ENCODE data around the gene INPP4A. TPM values are rescaled to one million over a fixed set of nuclear protein-coding genes. Genes with fewer than 3 reads are reported as not detected.

INPP4A gene
- total and polyA plus RNA-seq, 8 donors: 1.5 to 65.3 (median 12.2) TPM

GRCh38 chr2:98607741-98608115 is 163.1 kb downstream of the INPP4A start:
- peak overlapping the region; percentile 97 to 99 (median 98) for H3K27ac ChIP-seq
- peaks cover 38 to 75% (median 62%) of the 10 kb centered on the region in 4 donors for H3K4me1 ChIP-seq
- no peak for DNase-seq
- no peak for TF ChIP-seq POLR2AphosphoS5 (IDR thresholded peaks at IDR 0.05)
- TF ChIP-seq EP300 (IDR thresholded peaks at IDR 0.05): no peak
- no peak for TF ChIP-seq CTCF (IDR thresholded peaks at IDR 0.05)
- no peak for TF ChIP-seq POLR2A (IDR thresholded peaks at IDR 0.05)
- 1 to 6% (median 4%) methylated on average over 7 of the region's 7 CpGs for WGBS, 5 donors
- no peaks in the 10 kb centered on the region for H3K27me3 ChIP-seq
- H3K9me3 ChIP-seq: no peaks in the 10 kb centered on the region
- intact Hi-C loops (cut with DNase I; ENCODE audit: low total_unique reads): no loop called here
- H3K4me3 ChIP-seq: peak overlapping the region; percentile 86 to 99 (median 94)
- H3K36me3 ChIP-seq: peaks cover 11 to 46% (median 43%) of the 10 kb centered on the region in 4 donors

GRCh38 chr2:98608116-98608961 is 163.7 kb downstream of the INPP4A start, which contains the start of the genes COA5 and UNC50:
Gene COA5 (minus strand): TSS chr2:98608512. CDS start chr2:98608405, 107 bp downstream.
Gene UNC50 (plus strand): TSS chr2:98608589. CDS start chr2:98609760, 1,171 bp downstream.
- peak within 1 kb of the TSS; percentile 86 to 99 (median 94) for H3K4me3 ChIP-seq
- TF ChIP-seq EP300 (IDR thresholded peaks at IDR 0.05) (no peak), POLR2AphosphoS5 (IDR thresholded peaks at IDR 0.05) (peak; percentile 93 to 99 (median 93)), CTCF (IDR thresholded peaks at IDR 0.05) (peak in 1 of 7 experiments; percentile 11), POLR2A (IDR thresholded peaks at IDR 0.05) (peak in 2 of 4 donors; percentile 22 to 63)
- peaks cover 11 to 46% (median 43%) of the 10 kb centered on the region in 4 donors for H3K36me3 ChIP-seq
- H3K27me3 ChIP-seq: no peaks in the 10 kb centered on the region
- DNase-seq: peak; percentile 89 to 97
- H3K4me1 ChIP-seq: peaks cover 38 to 76% (median 62%) of the 10 kb centered on the region in 4 donors
- intact Hi-C loops (cut with DNase I; ENCODE audit: low total_unique reads): no loop called here
- 0% methylated on average over 38 to 93 of the region's 93 CpGs for WGBS, 5 donors
- H3K27ac ChIP-seq: peak within 1 kb of the TSS; percentile 97 to 99 (median 98)
- H3K9me3 ChIP-seq: no peaks in the 10 kb centered on the region

- DNase-seq: peak in 1 of 2 donors; percentile 67
- peaks cover 38 to 79% (median 62%) of the 10 kb centered on the region in 4 donors for H3K4me1 ChIP-seq
- WGBS, 5 donors: 1 to 2% (median 1%) methylated on average over 29 of the region's 29 CpGs
- peak overlapping the region; percentile 86 to 99 (median 94) for H3K4me3 ChIP-seq
- peaks cover 14 to 47% (median 43%) of the 10 kb centered on the region in 4 donors for H3K36me3 ChIP-seq
- no peaks in the 10 kb centered on the region for H3K27me3 ChIP-seq
- H3K27ac ChIP-seq: peak overlapping the region; percentile 97 to 99 (median 98)
- intact Hi-C loops (cut with DNase I; ENCODE audit: low total_unique reads): no loop called here
- TF ChIP-seq POLR2AphosphoS5 (IDR thresholded peaks at IDR 0.05): no peak
- TF ChIP-seq CTCF (IDR thresholded peaks at IDR 0.05): no peak
- TF ChIP-seq POLR2A (IDR thresholded peaks at IDR 0.05): no peak
- TF ChIP-seq EP300 (IDR thresholded peaks at IDR 0.05): no peak
- no peaks in the 10 kb centered on the region for H3K9me3 ChIP-seq
Measured at GRCh38 chr2:98608962-98609604, 164.4 kb downstream of the INPP4A start.

DNA sequence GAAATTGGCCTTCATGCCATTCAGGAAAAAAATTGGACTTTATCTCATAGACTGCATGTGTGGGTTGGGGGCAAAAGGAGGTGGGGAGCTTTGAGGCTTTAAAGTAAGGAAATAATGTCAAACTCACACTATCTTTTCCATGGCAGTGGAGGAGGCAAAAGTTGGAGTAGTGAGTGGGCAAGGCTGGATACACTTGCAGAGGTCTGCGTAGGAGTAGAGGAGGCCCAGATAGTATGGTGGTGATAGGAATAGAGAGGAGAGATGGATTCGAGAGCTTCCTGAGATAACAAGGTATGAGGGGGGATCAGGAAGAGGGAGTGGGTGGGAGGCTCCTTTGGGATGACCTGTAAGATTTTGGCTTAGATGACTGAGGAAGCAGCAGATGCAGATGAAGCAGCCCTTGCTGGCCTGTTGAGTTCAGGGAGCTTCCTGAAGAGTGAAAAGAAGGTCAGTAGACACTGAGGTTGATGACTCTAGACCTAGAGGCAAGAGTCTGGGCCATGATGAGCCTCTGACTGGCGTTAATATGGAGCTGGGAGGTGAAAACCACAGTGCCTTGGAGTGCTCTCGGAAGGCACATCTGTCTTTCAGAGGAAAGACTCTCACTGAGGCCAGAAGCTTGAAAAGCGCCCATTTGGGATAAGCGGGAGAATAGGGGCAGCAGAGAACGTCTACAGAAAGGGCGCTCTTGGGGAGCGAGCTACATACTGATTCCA is 169.5 kb downstream of the INPP4A start:
- H3K27me3 ChIP-seq: no peaks in the 10 kb centered on the region
- H3K9me3 ChIP-seq: no peaks in the 10 kb centered on the region
- 95 to 96% (median 95%) methylated on average over 9 of the region's 9 CpGs for WGBS, 5 donors
- intact Hi-C loops (cut with DNase I; ENCODE audit: low total_unique reads): no loop called here
- peaks cover 36 to 90% (median 88%) of the 10 kb centered on the region in 4 donors for H3K36me3 ChIP-seq
- no peak overlapping the region for H3K27ac ChIP-seq
- H3K4me3 ChIP-seq: no peak overlapping the region
- DNase-seq: no peak
- H3K4me1 ChIP-seq: peaks cover 16 to 46% (median 32%) of the 10 kb centered on the region in 4 donors
- TF ChIP-seq POLR2A (IDR thresholded peaks at IDR 0.05) (no peak), CTCF (IDR thresholded peaks at IDR 0.05) (no peak), POLR2AphosphoS5 (IDR thresholded peaks at IDR 0.05) (no peak), EP300 (IDR thresholded peaks at IDR 0.05) (no peak)
